ENCODE data around the gene ASB15. TPM values are rescaled to one million over a fixed set of nuclear protein-coding genes. Genes with fewer than 3 reads are reported as not detected.
"Not testable (repeated sequence)": the region's sequence is repeated elsewhere in the genome, so short reads cannot be mapped to it uniquely, and the experiment has no call there.

ASB15 gene
- total and polyA plus RNA-seq, 2 of the 13 experiments (the other 11 are each of a cell fraction or from before 2014, with no cell fraction given), result not detected

DNA sequence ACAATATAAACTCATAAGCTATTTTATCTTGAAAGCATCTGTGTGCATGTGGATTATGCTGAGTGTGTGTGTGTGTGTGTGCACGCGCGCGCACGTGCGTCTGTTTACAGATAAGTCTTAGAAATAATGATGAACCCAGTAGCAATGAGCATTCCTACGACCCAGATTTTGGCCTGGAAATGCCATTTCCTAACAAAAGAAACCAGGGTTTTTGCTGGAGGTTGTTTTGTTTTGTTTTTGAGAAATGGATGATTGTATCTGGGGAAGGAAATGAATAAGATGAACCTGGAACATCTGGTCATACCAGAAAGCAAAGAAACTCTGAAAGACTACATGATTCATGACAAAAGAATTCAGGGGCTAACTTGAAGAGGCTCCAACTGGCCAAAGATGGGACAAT is 31.9 kb downstream of the ASB15 start (continued):
- TF ChIP-seq, protein P1, sequence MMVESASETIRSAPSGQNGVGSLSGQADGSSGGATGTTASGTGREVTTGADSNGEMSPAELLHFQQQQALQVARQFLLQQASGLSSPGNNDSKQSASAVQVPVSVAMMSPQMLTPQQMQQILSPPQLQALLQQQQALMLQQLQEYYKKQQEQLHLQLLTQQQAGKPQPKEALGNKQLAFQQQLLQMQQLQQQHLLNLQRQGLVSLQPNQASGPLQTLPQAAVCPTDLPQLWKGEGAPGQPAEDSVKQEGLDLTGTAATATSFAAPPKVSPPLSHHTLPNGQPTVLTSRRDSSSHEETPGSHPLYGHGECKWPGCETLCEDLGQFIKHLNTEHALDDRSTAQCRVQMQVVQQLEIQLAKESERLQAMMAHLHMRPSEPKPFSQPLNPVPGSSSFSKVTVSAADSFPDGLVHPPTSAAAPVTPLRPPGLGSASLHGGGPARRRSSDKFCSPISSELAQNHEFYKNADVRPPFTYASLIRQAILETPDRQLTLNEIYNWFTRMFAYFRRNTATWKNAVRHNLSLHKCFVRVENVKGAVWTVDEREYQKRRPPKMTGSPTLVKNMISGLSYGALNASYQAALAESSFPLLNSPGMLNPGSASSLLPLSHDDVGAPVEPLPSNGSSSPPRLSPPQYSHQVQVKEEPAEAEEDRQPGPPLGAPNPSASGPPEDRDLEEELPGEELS (CRISPR knock-in tag; IDR thresholded peaks at IDR 0.05), result no peak
- TF ChIP-seq, protein P2, sequence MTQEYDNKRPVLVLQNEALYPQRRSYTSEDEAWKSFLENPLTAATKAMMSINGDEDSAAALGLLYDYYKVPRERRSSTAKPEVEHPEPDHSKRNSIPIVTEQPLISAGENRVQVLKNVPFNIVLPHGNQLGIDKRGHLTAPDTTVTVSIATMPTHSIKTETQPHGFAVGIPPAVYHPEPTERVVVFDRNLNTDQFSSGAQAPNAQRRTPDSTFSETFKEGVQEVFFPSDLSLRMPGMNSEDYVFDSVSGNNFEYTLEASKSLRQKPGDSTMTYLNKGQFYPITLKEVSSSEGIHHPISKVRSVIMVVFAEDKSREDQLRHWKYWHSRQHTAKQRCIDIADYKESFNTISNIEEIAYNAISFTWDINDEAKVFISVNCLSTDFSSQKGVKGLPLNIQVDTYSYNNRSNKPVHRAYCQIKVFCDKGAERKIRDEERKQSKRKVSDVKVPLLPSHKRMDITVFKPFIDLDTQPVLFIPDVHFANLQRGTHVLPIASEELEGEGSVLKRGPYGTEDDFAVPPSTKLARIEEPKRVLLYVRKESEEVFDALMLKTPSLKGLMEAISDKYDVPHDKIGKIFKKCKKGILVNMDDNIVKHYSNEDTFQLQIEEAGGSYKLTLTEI (CRISPR knock-in tag; conservative IDR thresholded peaks at IDR 0.05), result no peak
- TF ChIP-seq ZKSCAN1 (IDR thresholded peaks at IDR 0.05; ENCODE audit: low read length), result no peak

DNA sequence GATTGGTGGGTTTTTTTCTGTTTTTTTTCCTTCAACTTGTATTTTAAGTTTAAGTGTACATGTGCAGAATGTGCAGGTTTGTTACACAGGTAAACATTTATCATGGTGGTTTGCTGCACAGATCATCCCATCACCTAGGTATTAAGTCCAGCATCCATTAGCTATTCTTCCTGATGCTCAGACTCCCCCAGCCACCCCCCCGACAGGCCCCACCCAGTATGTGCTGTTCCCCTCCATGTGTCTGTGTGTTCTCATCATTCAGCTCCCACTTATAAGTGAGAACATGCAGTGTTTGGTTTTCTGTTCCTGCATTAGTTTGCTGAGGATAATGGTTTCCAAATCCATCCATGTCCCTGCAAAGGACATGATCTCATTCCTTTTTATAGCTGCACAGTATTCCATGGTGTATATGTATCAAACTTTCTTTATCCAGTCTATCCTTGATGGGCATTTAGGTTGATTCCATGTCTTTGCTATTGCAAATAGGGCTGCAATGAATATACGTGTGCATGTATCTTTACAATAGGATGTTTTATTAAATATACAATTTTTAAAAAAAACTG is 32.5 kb downstream of the ASB15 start:
- DNase-seq (ENCODE audit: low spot score); BruUV-seq (replicated peaks); ATAC-seq; H2AFZ ChIP-seq (ENCODE audit: low read length); H3K9ac ChIP-seq (ENCODE audit: insufficient read depth, low read depth, low read length); H3K36me3 ChIP-seq (replicated peaks in 1 of 2; ENCODE audit: control insufficient read depth in 1 of 2, insufficient read depth in 2 of 2, low read length in 2 of 2); H3K27ac ChIP-seq (ENCODE audit: extremely low read length, insufficient read depth, low read length); H3K27me3 ChIP-seq (ENCODE audit: control insufficient read depth in 1 of 2, insufficient read depth in 2 of 2, low read length in 2 of 2); H3K79me2 ChIP-seq (ENCODE audit: insufficient read depth, low read length); H3K4me1 ChIP-seq (ENCODE audit: insufficient read depth, low read length); POLR2A ChIA-PET; H4K20me1 ChIP-seq (ENCODE audit: insufficient read depth, low read length); H3K4me3 ChIP-seq (replicated peaks in 1 of 3; ENCODE audit: insufficient read depth in 1 of 3, low read depth in 2 of 3, low read length in 3 of 3); H3K9me3 ChIP-seq (ENCODE audit: low read length); FAIRE-seq; H3K4me2 ChIP-seq (ENCODE audit: low read depth, low read length): not testable (repeated sequence)
- CTCF ChIA-PET (ENCODE audit: low intra/inter-chr PET ratio, low total read pairs), result interaction anchor here (0.6 kb wide), 1 partner anchor 231 kb away, joined by 3 read pairs; no protein-coding TSS in a partner anchor
- in situ Hi-C loops (cut with HindIII; ENCODE audit: extremely low pct_ligation_motif_present, low pct_unique_long_range_greater_than_20kb) (loop anchor here (10.0 kb wide), 1 partner anchor 231 kb away; no protein-coding TSS in a partner anchor), intact Hi-C loops (cut with micrococcal nuclease; ENCODE audit: unreplicated experiment) (loop anchor here (2.0 to 5.0 kb wide), 2 partner anchors 49 to 163 kb away; no protein-coding TSS in a partner anchor)
- WGBS (ENCODE audit: low lambda C conversion rate), result 4% methylated on average over 2 of the region's 2 CpGs
